ENCODE measurements around the gene PTCH1.

The PTCH1 gene

DNA sequence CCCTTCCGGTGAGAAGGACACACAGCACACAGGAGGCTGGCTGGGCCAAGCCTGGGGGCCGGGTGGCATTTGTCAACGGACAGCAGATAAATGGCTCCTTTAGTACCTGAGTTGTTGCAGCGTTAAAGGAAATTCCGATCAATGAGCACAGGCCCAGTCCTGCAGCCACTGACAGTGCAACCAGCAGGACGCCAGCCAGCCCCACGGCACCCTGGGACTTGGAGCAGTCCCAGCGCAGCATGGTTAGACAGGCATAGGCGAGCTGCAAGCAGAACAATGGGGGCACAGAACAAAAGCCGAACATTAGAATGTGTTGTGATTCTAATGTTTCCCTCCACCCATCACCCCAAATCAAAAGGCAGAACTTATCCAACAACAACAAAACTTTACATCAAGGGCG, 39.3 kb downstream of the PTCH1 start (continued):
- TF ChIP-seq ZNF214 (tag by site-specific recombination; IDR thresholded peaks at IDR 0.05; ENCODE audit: borderline replicate concordance) (no peak), ZFHX2 (tag by site-specific recombination; conservative IDR thresholded peaks at IDR 0.05) (no peak), ZNF324 (tag by site-specific recombination; IDR thresholded peaks at IDR 0.05) (no peak), ZNF221 (tag by site-specific recombination; IDR thresholded peaks at IDR 0.05; ENCODE audit: borderline replicate concordance) (no peak), ZNF701 (tag by site-specific recombination; IDR thresholded peaks at IDR 0.05) (no peak), SP3 (tag by site-specific recombination; IDR thresholded peaks at IDR 0.05) (no peak), ZNF555 (tag by site-specific recombination; conservative IDR thresholded peaks at IDR 0.05) (no peak), YY1 (tag by site-specific recombination; IDR thresholded peaks at IDR 0.05) (no peak), ZNF548 (tag by site-specific recombination; IDR thresholded peaks at IDR 0.05) (no peak)
- TF ChIP-seq, protein P1, sequence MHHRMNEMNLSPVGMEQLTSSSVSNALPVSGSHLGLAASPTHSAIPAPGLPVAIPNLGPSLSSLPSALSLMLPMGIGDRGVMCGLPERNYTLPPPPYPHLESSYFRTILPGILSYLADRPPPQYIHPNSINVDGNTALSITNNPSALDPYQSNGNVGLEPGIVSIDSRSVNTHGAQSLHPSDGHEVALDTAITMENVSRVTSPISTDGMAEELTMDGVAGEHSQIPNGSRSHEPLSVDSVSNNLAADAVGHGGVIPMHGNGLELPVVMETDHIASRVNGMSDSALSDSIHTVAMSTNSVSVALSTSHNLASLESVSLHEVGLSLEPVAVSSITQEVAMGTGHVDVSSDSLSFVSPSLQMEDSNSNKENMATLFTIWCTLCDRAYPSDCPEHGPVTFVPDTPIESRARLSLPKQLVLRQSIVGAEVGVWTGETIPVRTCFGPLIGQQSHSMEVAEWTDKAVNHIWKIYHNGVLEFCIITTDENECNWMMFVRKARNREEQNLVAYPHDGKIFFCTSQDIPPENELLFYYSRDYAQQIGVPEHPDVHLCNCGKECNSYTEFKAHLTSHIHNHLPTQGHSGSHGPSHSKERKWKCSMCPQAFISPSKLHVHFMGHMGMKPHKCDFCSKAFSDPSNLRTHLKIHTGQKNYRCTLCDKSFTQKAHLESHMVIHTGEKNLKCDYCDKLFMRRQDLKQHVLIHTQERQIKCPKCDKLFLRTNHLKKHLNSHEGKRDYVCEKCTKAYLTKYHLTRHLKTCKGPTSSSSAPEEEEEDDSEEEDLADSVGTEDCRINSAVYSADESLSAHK (tag by site-specific recombination; IDR thresholded peaks at IDR 0.05): no peak
- TF ChIP-seq, protein P2, sequence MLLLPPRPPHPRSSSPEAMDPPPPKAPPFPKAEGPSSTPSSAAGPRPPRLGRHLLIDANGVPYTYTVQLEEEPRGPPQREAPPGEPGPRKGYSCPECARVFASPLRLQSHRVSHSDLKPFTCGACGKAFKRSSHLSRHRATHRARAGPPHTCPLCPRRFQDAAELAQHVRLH (tag by site-specific recombination; IDR thresholded peaks at IDR 0.05): no peak

DNA sequence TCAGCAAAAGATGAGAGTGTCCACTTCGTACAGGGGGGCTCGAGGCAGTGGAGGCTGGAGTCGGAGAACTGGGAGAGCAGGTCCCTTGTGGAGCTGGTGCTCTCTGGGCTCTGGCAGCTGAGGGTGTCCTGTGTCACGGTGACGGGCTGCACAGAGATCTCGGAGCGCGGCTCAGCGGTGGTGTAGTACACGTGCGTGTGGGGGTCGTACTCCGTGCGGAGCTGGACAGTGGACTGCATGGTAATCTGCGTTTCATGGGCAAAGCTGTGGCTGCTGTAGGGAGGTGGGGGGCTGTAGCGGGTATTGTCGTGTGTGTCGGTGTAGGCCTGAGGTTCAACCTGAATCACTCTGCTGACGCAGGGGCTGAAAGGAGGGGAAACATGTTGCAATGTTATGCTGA, 48.0 kb downstream of the PTCH1 start:
- Histone ChIP-seq H3K9me3 (ENCODE audit: control insufficient read depth, insufficient read depth, low read depth, low read length) (no peaks in the 10 kb centered on the region), H3K4me3 (ENCODE audit: low read depth, low read length) (no peak overlapping the region), H3K4me1 (ENCODE audit: control insufficient read depth, insufficient read depth, low read length) (no peaks in the 10 kb centered on the region), H3K27ac (ENCODE audit: extremely low read depth, low read depth, low read length) (no peak overlapping the region), H3K36me3 (ENCODE audit: control insufficient read depth in 2 of 2, insufficient read depth in 1 of 2, low read length in 2 of 2) (peaks cover 23 to 92% of the 10 kb centered on the region in 2 experiments)
- ChIA-PET CTCF (interaction anchor here (0.6 kb wide), 1 partner anchor 11 kb away, joined by 3 read pairs; no protein-coding TSS in a partner anchor), POLR2A (no interaction called here)
- TF ChIP-seq ZNF571 (tag by site-specific recombination; IDR thresholded peaks at IDR 0.05): no peak
- TF ChIP-seq ZNF792 (tag by site-specific recombination; IDR thresholded peaks at IDR 0.05): no peak
- TF ChIP-seq, protein P3, sequence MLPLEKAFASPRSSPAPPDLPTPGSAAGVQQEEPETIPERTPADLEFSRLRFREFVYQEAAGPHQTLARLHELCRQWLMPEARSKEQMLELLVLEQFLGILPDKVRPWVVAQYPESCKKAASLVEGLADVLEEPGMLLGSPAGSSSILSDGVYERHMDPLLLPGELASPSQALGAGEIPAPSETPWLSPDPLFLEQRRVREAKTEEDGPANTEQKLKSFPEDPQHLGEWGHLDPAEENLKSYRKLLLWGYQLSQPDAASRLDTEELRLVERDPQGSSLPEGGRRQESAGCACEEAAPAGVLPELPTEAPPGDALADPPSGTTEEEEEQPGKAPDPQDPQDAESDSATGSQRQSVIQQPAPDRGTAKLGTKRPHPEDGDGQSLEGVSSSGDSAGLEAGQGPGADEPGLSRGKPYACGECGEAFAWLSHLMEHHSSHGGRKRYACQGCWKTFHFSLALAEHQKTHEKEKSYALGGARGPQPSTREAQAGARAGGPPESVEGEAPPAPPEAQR (tag by site-specific recombination; IDR thresholded peaks at IDR 0.05): no peak

DNA sequence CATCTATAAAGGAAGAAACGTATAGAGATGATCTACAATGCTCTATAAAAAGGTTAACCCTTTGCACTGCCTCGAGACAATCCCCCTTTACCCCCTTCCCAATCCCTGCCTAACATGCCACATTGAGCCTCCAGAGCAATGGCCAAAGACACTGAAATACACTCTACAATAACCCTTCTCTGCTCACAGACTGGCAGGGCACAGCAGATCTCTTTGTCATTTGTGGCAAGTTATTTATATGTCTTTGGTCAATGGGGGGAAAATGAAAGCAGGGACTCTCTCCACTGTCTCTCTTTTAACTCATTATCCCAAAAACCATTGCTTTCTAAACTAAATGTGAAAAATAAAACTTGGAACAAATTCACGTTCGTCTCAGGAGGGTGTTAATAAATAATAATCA, 51.7 kb downstream of the PTCH1 start:
- no peak overlapping the region for H3K4me3 ChIP-seq (ENCODE audit: low read depth, low read length)
- no peak overlapping the region for H3K27ac ChIP-seq (ENCODE audit: extremely low read depth, low read depth, low read length)
- POLR2A ChIA-PET: no interaction called here
- H3K4me1 ChIP-seq (ENCODE audit: control insufficient read depth, insufficient read depth, low read length): peaks cover 9% of the 10 kb centered on the region
- H3K36me3 ChIP-seq (ENCODE audit: control insufficient read depth in 2 of 2, insufficient read depth in 1 of 2, low read length in 2 of 2): peaks cover 23 to 86% of the 10 kb centered on the region in 2 experiments
- no peaks in the 10 kb centered on the region for H3K9me3 ChIP-seq (ENCODE audit: control insufficient read depth, insufficient read depth, low read depth, low read length)
- CTCF ChIA-PET: no interaction called here
- TF ChIP-seq ZNF510 (tag by site-specific recombination; IDR thresholded peaks at IDR 0.05; ENCODE audit: insufficient replicate concordance) (no peak), ZNF292 (tag by site-specific recombination; IDR thresholded peaks at IDR 0.05; ENCODE audit: borderline replicate concordance, low read depth) (no peak), ZNF555 (tag by site-specific recombination; conservative IDR thresholded peaks at IDR 0.05) (no peak), ZXDB (tag by site-specific recombination; IDR thresholded peaks at IDR 0.05) (no peak), ZNF747 (tag by site-specific recombination; IDR thresholded peaks at IDR 0.05) (no peak), ZNF561 (tag by site-specific recombination; IDR thresholded peaks at IDR 0.05; ENCODE audit: borderline replicate concordance) (no peak), KLF16 (tag by site-specific recombination; IDR thresholded peaks at IDR 0.05) (no peak), ZNF341 (tag by site-specific recombination; IDR thresholded peaks at IDR 0.05; ENCODE audit: low read depth) (no peak), ZNF785 (tag by site-specific recombination; IDR thresholded peaks at IDR 0.05) (no peak)
- TF ChIP-seq, protein P1 (tag by site-specific recombination; IDR thresholded peaks at IDR 0.05): no peak
- TF ChIP-seq, protein P4, sequence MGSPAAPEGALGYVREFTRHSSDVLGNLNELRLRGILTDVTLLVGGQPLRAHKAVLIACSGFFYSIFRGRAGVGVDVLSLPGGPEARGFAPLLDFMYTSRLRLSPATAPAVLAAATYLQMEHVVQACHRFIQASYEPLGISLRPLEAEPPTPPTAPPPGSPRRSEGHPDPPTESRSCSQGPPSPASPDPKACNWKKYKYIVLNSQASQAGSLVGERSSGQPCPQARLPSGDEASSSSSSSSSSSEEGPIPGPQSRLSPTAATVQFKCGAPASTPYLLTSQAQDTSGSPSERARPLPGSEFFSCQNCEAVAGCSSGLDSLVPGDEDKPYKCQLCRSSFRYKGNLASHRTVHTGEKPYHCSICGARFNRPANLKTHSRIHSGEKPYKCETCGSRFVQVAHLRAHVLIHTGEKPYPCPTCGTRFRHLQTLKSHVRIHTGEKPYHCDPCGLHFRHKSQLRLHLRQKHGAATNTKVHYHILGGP (tag by site-specific recombination; IDR thresholded peaks at IDR 0.05): no peak
- TF ChIP-seq, protein P5, sequence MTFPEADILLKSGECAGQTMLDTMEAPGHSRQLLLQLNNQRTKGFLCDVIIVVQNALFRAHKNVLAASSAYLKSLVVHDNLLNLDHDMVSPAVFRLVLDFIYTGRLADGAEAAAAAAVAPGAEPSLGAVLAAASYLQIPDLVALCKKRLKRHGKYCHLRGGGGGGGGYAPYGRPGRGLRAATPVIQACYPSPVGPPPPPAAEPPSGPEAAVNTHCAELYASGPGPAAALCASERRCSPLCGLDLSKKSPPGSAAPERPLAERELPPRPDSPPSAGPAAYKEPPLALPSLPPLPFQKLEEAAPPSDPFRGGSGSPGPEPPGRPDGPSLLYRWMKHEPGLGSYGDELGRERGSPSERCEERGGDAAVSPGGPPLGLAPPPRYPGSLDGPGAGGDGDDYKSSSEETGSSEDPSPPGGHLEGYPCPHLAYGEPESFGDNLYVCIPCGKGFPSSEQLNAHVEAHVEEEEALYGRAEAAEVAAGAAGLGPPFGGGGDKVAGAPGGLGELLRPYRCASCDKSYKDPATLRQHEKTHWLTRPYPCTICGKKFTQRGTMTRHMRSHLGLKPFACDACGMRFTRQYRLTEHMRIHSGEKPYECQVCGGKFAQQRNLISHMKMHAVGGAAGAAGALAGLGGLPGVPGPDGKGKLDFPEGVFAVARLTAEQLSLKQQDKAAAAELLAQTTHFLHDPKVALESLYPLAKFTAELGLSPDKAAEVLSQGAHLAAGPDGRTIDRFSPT (tag by site-specific recombination; IDR thresholded peaks at IDR 0.05): no peak

All from HEK293 (cell line).